ENCODE data around the gene NUP93. TPM values are rescaled to one million over a fixed set of nuclear protein-coding genes. Genes with fewer than 3 reads are reported as not detected.
"Not testable (repeated sequence)": the region's sequence is repeated elsewhere in the genome, so short reads cannot be mapped to it uniquely, and the experiment has no call there.

Gene NUP93
- polyA plus RNA-seq, 1 of the 3 experiments (the other 2 are of a cell fraction), result 43.1 TPM

GRCh38 chr16:56738221-56738620 is 8.3 kb downstream of the NUP93 start:
- Histone ChIP-seq H3K4me2 (no peak overlapping the region), H3K27ac (ENCODE audit: low read depth in 2 of 2, low read length in 1 of 2) (no peak overlapping the region), H3K27me3 (ENCODE audit: insufficient read depth) (no peaks in the 10 kb centered on the region), H3K4me3 (ENCODE audit: low read depth in 2 of 2, low read length in 1 of 2) (no peak overlapping the region), H3K9me2 (no peaks in the 10 kb centered on the region), H3F3A (replicated peaks; ENCODE audit: insufficient read depth) (peaks cover 24% of the 10 kb centered on the region), H3K79me2 (ENCODE audit: insufficient read depth) (peaks cover 64% of the 10 kb centered on the region), H3K9me3 (no peaks in the 10 kb centered on the region), H3K4me1 (ENCODE audit: control insufficient read depth in 1 of 2, insufficient read depth in 2 of 2, low read depth in 1 of 2, low read length in 1 of 2) (peaks cover 0 to 17% of the 10 kb centered on the region in 2 experiments; a peak in 3 of 4 replicates), H4K20me1 (ENCODE audit: insufficient read depth) (0 out of 2 replicates have a peak, but pooled peaks cover 2% of the 10 kb centered on the region), H2AFZ (ENCODE audit: low read depth) (no peak overlapping the region), H3K9ac (no peak overlapping the region), H3K36me3 (replicated peaks in 1 of 2; ENCODE audit: control insufficient read depth in 1 of 2, insufficient read depth in 2 of 2, low read length in 1 of 2) (peaks cover 0 to 3% of the 10 kb centered on the region in 2 experiments)
- DNase-seq, result no peak
- TF ChIP-seq JUND (IDR thresholded peaks at IDR 0.05) (peak; percentile 21; the same call in 1 of the 2 replicates), PBX3 (IDR thresholded peaks at IDR 0.05) (peak; percentile 46), MEF2A (IDR thresholded peaks at IDR 0.05; ENCODE audit: borderline replicate concordance, low read depth) (no peak), TAF1 (IDR thresholded peaks at IDR 0.05; ENCODE audit: borderline replicate concordance, low read depth, low read length) (no peak)
- ChIA-PET CTCF (no interaction called here), POLR2A (no interaction called here)
- 80% methylated on average over 1 of the region's 1 CpG for whole genome bisulfite sequencing (ENCODE audit: low lambda C conversion rate)

- DNase-seq; H3K9me3 ChIP-seq; H3K9me2 ChIP-seq; H3K27me3 ChIP-seq (ENCODE audit: insufficient read depth); POLR2A ChIA-PET; CTCF ChIA-PET; H3K4me3 ChIP-seq (ENCODE audit: low read depth in 2 of 2, low read length in 1 of 2); H2AFZ ChIP-seq (ENCODE audit: low read depth); H4K20me1 ChIP-seq (ENCODE audit: insufficient read depth); H3K27ac ChIP-seq (ENCODE audit: low read depth in 2 of 2, low read length in 1 of 2); H3K36me3 ChIP-seq (replicated peaks in 1 of 2; ENCODE audit: control insufficient read depth in 1 of 2, insufficient read depth in 2 of 2, low read length in 1 of 2); H3K4me2 ChIP-seq; H3K9ac ChIP-seq: not testable (repeated sequence)
- Histone ChIP-seq H3K4me1 (ENCODE audit: control insufficient read depth in 1 of 2, insufficient read depth in 2 of 2, low read depth in 1 of 2, low read length in 1 of 2) (peaks cover 4 to 26% of the 10 kb centered on the region in 2 experiments), H3F3A (replicated peaks; ENCODE audit: insufficient read depth) (peaks cover 24% of the 10 kb centered on the region), H3K79me2 (ENCODE audit: insufficient read depth) (peaks cover 65% of the 10 kb centered on the region)
- no CpG with 5 or more reads among the region's 38 CpGs for WGBS (ENCODE audit: low lambda C conversion rate)
Measured at GRCh38 chr16:56739378-56739777, 9.4 kb downstream of the NUP93 start.

GRCh38 chr16:56741399-56741798 is 11.5 kb downstream of the NUP93 start:
- peaks cover 4 to 26% of the 10 kb centered on the region in 2 experiments for H3K4me1 ChIP-seq (ENCODE audit: control insufficient read depth in 1 of 2, insufficient read depth in 2 of 2, low read depth in 1 of 2, low read length in 1 of 2)

More at GRCh38 chr16:56741399-56741798, 11.5 kb downstream of the NUP93 start:
- 30% methylated on average over 2 of the region's 2 CpGs for WGBS (ENCODE audit: low lambda C conversion rate)
- ChIA-PET POLR2A (no interaction called here), CTCF (no interaction called here)
- Histone ChIP-seq H4K20me1 (ENCODE audit: insufficient read depth) (no peaks in the 10 kb centered on the region), H2AFZ (ENCODE audit: low read depth) (no peak overlapping the region), H3K27me3 (ENCODE audit: insufficient read depth) (no peaks in the 10 kb centered on the region), H3K36me3 (replicated peaks in 1 of 2; ENCODE audit: control insufficient read depth in 1 of 2, insufficient read depth in 2 of 2, low read length in 1 of 2) (peaks cover 0 to 3% of the 10 kb centered on the region in 2 experiments), H3K4me3 (ENCODE audit: low read depth in 2 of 2, low read length in 1 of 2) (no peak overlapping the region), H3K9ac (peak overlapping the region; percentile 69), H3F3A (replicated peaks; ENCODE audit: insufficient read depth) (peaks cover 24% of the 10 kb centered on the region), H3K9me3 (no peaks in the 10 kb centered on the region), H3K27ac (ENCODE audit: low read depth in 2 of 2, low read length in 1 of 2) (peak overlapping the region in 1 of 2 experiments; percentile 95; a peak in 2 of 4 replicates), H3K4me2 (peak overlapping the region; percentile 78; the same call in 1 of the 2 replicates), H3K79me2 (ENCODE audit: insufficient read depth) (peaks cover 64% of the 10 kb centered on the region), H3K9me2 (no peaks in the 10 kb centered on the region)
- no peak for DNase-seq
- TF ChIP-seq EZH2phosphoT487 (IDR thresholded peaks at IDR 0.05; ENCODE audit: borderline replicate concordance, low read depth) (no peak), ELF1 (IDR thresholded peaks at IDR 0.05) (no peak), EP300 (IDR thresholded peaks at IDR 0.05; ENCODE audit: borderline replicate concordance in 1 of 2, low read depth in 1 of 2, low read length in 1 of 2) (no peak), JUND (IDR thresholded peaks at IDR 0.05) (no peak), TEAD4 (IDR thresholded peaks at IDR 0.05; ENCODE audit: borderline replicate concordance, insufficient read depth) (no peak), CHD2 (IDR thresholded peaks at IDR 0.05; ENCODE audit: low read length, partially characterized antibody) (no peak), RAD21 (IDR thresholded peaks at IDR 0.05; ENCODE audit: low read length) (no peak), FOXJ3 (CRISPR knock-in tag; IDR thresholded peaks at IDR 0.05) (no peak)
